Gastroesophageal sphincter (tissue), 4 donors: ENCODE measurements around the gene PBRM1. TPM values are rescaled to one million over a fixed set of nuclear protein-coding genes. Genes with fewer than 3 reads are reported as not detected.

Source experiments
- ATAC-seq: fragments of 150-250 bp; one replicate; pipeline ENCODE4 v1.9.1; 2016; ENCODE audit warnings: mild to moderate bottlenecking, moderate library complexity
- H3K27ac ChIP-seq, 4 donors: fragments of 200-600 bp; sonication (generic) in 3 of 4; 1 replicate in 3 of 4; 2 replicates in 1 of 4; pipeline ENCODE4 v1.5.1; 2016 to 2019
- H3K27me3 ChIP-seq: fragments of 200-600 bp; sonication (generic); one replicate; pipeline ENCODE4 v1.5.1; 2019
- H3K36me3 ChIP-seq, 2 donors: fragments of 200-600 bp; sonication (generic); one replicate each; pipeline ENCODE4 v1.5.1; 2019; ENCODE audit warnings: control low read depth in 1 of 2
- H3K4me1 ChIP-seq, 3 donors: fragments of 200-600 bp; sonication (generic); 1 replicate in 2 of 3; 2 replicates in 1 of 3; pipeline ENCODE4 v1.5.1; 2016 to 2019; ENCODE audit warnings: control low read depth in 2 of 3
- H3K4me3 ChIP-seq, 2 donors: fragments of 200-600 bp; sonication (generic); one replicate each; pipeline ENCODE4 v1.5.1; 2019; ENCODE audit warnings: mild to moderate bottlenecking in 1 of 2, moderate library complexity in 1 of 2
- H3K9me3 ChIP-seq, 3 donors: fragments of 200-600 bp; sonication (generic); one replicate each; pipeline ENCODE4 v1.5.1; 2017 to 2019; ENCODE audit warnings: control low read depth in 2 of 3
- CTCF ChIP-seq, 4 experiments: fragments of 200-600 bp in 2 of 4; fragments of 450-650 bp in 2 of 4; sonication (generic) in 1 of 4; IDR thresholded peaks; one replicate each; pipeline ENCODE4 v1.5.1; 2017 to 2019; ENCODE audit warnings: antibody characterized with exemption in 4 of 4, mild to moderate bottlenecking in 2 of 4, moderate library complexity in 2 of 4
- EP300 ChIP-seq: sonication (generic); formaldehyde crosslinking; IDR thresholded peaks from one replicate; pipeline ENCODE4 v1.6.1; 2017; ENCODE audit warnings: antibody characterized with exemption, mild to moderate bottlenecking
- POLR2A ChIP-seq, 2 donors: fragments of 450-650 bp; IDR thresholded peaks; one replicate each; pipeline ENCODE4 v1.6.1; 2017; ENCODE audit warnings: antibody characterized with exemption in 2 of 2, mild to moderate bottlenecking in 2 of 2, moderate library complexity in 1 of 2
- POLR2AphosphoS5 ChIP-seq: sonication (generic); formaldehyde crosslinking; IDR thresholded peaks from one replicate; pipeline ENCODE4 v1.6.1; 2017; ENCODE audit warnings: antibody characterized with exemption
- WGBS, 2 donors: methylation state at CpG; one replicate each; pipeline ENCODE4 v1.1.5; 2018; ENCODE audit warnings: low coverage in 1 of 2; 5-methylcytosine and 5-hydroxymethylcytosine counted together
- total RNA-seq, 4 donors: library from RNA; depleted of rRNA; stranded (reverse); fragments of >200 nt; gene quantifications; one replicate each; pipeline ENCODE4 v1.1.0, GENCODE V29; 2016

PBRM1 gene
- total RNA-seq, 4 donors from 2014 or later, result 73.9 to 105 (median 98.4) TPM

- Histone ChIP-seq H3K4me3 (no peak overlapping the region), H3K4me1 (peaks cover 5 to 50% (median 19%) of the 10 kb centered on the region in 3 donors), H3K27me3 (no peaks in the 10 kb centered on the region), H3K27ac (peak overlapping the region in 3 of 4 donors; percentile 39 to 73 (median 61)), H3K36me3 (peaks cover 0 to 70% of the 10 kb centered on the region in 2 donors), H3K9me3 (no peaks in the 10 kb centered on the region)
- 83 to 88% methylated on average over 2 to 4 of the region's 9 CpGs for WGBS, 2 donors
- no peak for ATAC-seq
- TF ChIP-seq CTCF (IDR thresholded peaks at IDR 0.05) (no peak), EP300 (no peak), POLR2AphosphoS5 (no peak), POLR2A (IDR thresholded peaks at IDR 0.05) (no peak)
These were observed 159.8 kb downstream of the PBRM1 start for GRCh38 chr3:52525680-52526561.

GRCh38 chr3:52524752-52525679 lies 160.7 kb downstream of the PBRM1 start:
- Histone ChIP-seq H3K27me3 (no peaks in the 10 kb centered on the region), H3K9me3 (no peaks in the 10 kb centered on the region), H3K4me3 (no peak overlapping the region), H3K4me1 (peaks cover 5 to 41% (median 10%) of the 10 kb centered on the region in 3 donors), H3K27ac (peak overlapping the region in 3 of 4 donors; percentile 39 to 73 (median 61)), H3K36me3 (peaks cover 0 to 79% of the 10 kb centered on the region in 2 donors)
- peak; percentile 6 for ATAC-seq
- TF ChIP-seq CTCF (IDR thresholded peaks at IDR 0.05) (no peak), EP300 (no peak), POLR2A (IDR thresholded peaks at IDR 0.05) (no peak), POLR2AphosphoS5 (no peak)
- 69 to 70% methylated on average over 2 to 9 of the region's 34 CpGs for WGBS, 2 donors

GRCh38 chr3:52524258-52524751 lies 161.4 kb downstream of the PBRM1 start:
- no peak for TF ChIP-seq EP300
- TF ChIP-seq POLR2AphosphoS5, result no peak
- TF ChIP-seq POLR2A (IDR thresholded peaks at IDR 0.05), result no peak
- no peak for TF ChIP-seq CTCF (IDR thresholded peaks at IDR 0.05)
- 80 to 97% methylated on average over 1 to 15 of the region's 18 CpGs for WGBS, 2 donors
- no peak for ATAC-seq
- Histone ChIP-seq H3K4me3 (no peak overlapping the region), H3K9me3 (no peaks in the 10 kb centered on the region), H3K27me3 (no peaks in the 10 kb centered on the region), H3K4me1 (peaks cover 0 to 34% (median 4%) of the 10 kb centered on the region in 3 donors), H3K27ac (peak overlapping the region in 3 of 4 donors; percentile 39 to 73 (median 61)), H3K36me3 (peaks cover 0 to 84% of the 10 kb centered on the region in 2 donors)

GRCh38 chr3:52523386-52524257 lies 162.1 kb downstream of the PBRM1 start:
- H3K4me3 ChIP-seq, result no peak overlapping the region
- H3K27ac ChIP-seq, result peak overlapping the region in 1 of 4 donors; percentile 61
- no peak for ATAC-seq
- TF ChIP-seq POLR2AphosphoS5 (no peak), POLR2A (IDR thresholded peaks at IDR 0.05) (no peak), EP300 (no peak), CTCF (IDR thresholded peaks at IDR 0.05) (no peak)
- no peaks in the 10 kb centered on the region for H3K9me3 ChIP-seq
- no peaks in the 10 kb centered on the region for H3K27me3 ChIP-seq
- H3K36me3 ChIP-seq, result peaks cover 0 to 80% of the 10 kb centered on the region in 2 donors
- peaks cover 0 to 33% (median 4%) of the 10 kb centered on the region in 3 donors for H3K4me1 ChIP-seq
- 93% methylated on average over 3 of the region's 26 CpGs; no CpG with 5 or more reads in 1 of the 2 donors for WGBS, 2 donors
